Measurements from ENCODE around the gene ZBTB17. TPM values are rescaled to one million over a fixed set of nuclear protein-coding genes. Genes with fewer than 3 reads are reported as not detected.

Gene ZBTB17
- total and polyA plus RNA-seq, 2 of the 4 experiments (the other 2 are of a cell fraction): 26.3 to 58.2 TPM

- 77% methylated on average over 6 of the region's 7 CpGs; no CpG with 5 or more reads in 1 of the 2 experiments for WGBS, 2 experiments (ENCODE audit: extremely low coverage in 2 of 2, insufficient read length in 1 of 2)
- H3K4me3 ChIP-seq (ENCODE audit: insufficient read depth, low read depth, low read length): no peak overlapping the region
- H3K18ac ChIP-seq (ENCODE audit: low read depth, low read length): peak overlapping the region; percentile 20; the same call in 1 of the 2 replicates
- H4K5ac ChIP-seq (ENCODE audit: low read depth, low read length): peak overlapping the region; percentile 19; the same call in 1 of the 2 replicates
- peaks cover 28 to 64% of the 10 kb centered on the region in 2 experiments for H3K79me1 ChIP-seq (ENCODE audit: low read depth in 1 of 2, low read length in 2 of 2)
- no TSS peak for BruUV-seq (replicated peaks)
- no peak for DNase-seq
- H4K91ac ChIP-seq (ENCODE audit: insufficient read depth, low read depth, low read length): peak overlapping the region; percentile 73
- H3K4me1 ChIP-seq (ENCODE audit: control insufficient read depth, insufficient read depth, low read length): peaks cover 4% of the 10 kb centered on the region
- peaks cover 10% of the 10 kb centered on the region for H3K36me3 ChIP-seq (ENCODE audit: control insufficient read depth, insufficient read depth, low read length)
- intact Hi-C loops (cut with micrococcal nuclease): loop anchor here (5.0 kb wide), 1 partner anchor 65 kb away; no protein-coding TSS in a partner anchor
- no peak for ATAC-seq (ENCODE audit: low read depth)
- H4K8ac ChIP-seq (ENCODE audit: low read depth in 2 of 2, low read length in 2 of 2): peak overlapping the region in 1 of 2 experiments; percentile 49; a peak in 2 of 4 replicates
- H2AFZ ChIP-seq (replicated peaks; ENCODE audit: low read length, poor library complexity): no peak overlapping the region
- CTCF ChIA-PET: no interaction called here
- H3K9me1 ChIP-seq (ENCODE audit: insufficient read depth, low read length): peaks cover 3% of the 10 kb centered on the region; the same call in 1 of the 2 replicates
- dilution Hi-C loops (cut with HindIII; ENCODE audit: low sequenced_read_pairs, unreplicated experiment): no loop called here
- H2BK120ac ChIP-seq (ENCODE audit: low read depth, low read length): peak overlapping the region; percentile 48
- H3K23ac ChIP-seq (ENCODE audit: low read depth, low read length): peak overlapping the region; percentile 21
- H3K14ac ChIP-seq (replicated peaks; ENCODE audit: low read depth, low read length): peak overlapping the region; percentile 53; the same call in 1 of the 2 replicates
- H4K20me1 ChIP-seq (ENCODE audit: insufficient read depth, low read length): no peaks in the 10 kb centered on the region
- H2BK20ac ChIP-seq (ENCODE audit: low read depth, low read length): peak overlapping the region; percentile 56; the same call in 1 of the 2 replicates
- no peaks in the 10 kb centered on the region for H3K9me3 ChIP-seq (ENCODE audit: control insufficient read depth, insufficient read depth, low read length)
- peak overlapping the region; percentile 48 for H3K4ac ChIP-seq (ENCODE audit: low read depth, low read length)
- H2AK9ac ChIP-seq (replicated peaks; ENCODE audit: low read depth, low read length, poor library complexity): peak overlapping the region; percentile 77
- H3K27ac ChIP-seq (ENCODE audit: insufficient read depth, low read length): peak overlapping the region; percentile 63; the same call in 1 of the 2 replicates
- H3K4me2 ChIP-seq (ENCODE audit: low read depth, low read length): no peak overlapping the region
- POLR2A ChIA-PET (ENCODE audit: unreplicated experiment): no interaction called here
- no peak overlapping the region for H3K56ac ChIP-seq (ENCODE audit: extremely low read depth, insufficient read depth, low read length)
- H2AK5ac ChIP-seq (ENCODE audit: low read depth, low read length): peak overlapping the region; percentile 81
- peak overlapping the region; percentile 74 for H2BK5ac ChIP-seq (ENCODE audit: low read depth, low read length, poor library complexity, severe bottlenecking)
- no peak overlapping the region for H3K9ac ChIP-seq (ENCODE audit: low read depth, low read length)
- in situ Hi-C loops (cut with MboI; ENCODE audit: low sequenced_read_pairs): no loop called here
- no peaks in the 10 kb centered on the region for H3K27me3 ChIP-seq (ENCODE audit: control insufficient read depth, insufficient read depth, low read length)
- TF ChIP-seq SMC3 (IDR thresholded peaks at IDR 0.05; ENCODE audit: low read depth, low read length) (no peak), NFE2L2 (IDR thresholded peaks at IDR 0.05; ENCODE audit: low read depth, low read length) (0 out of 2 replicates have a peak, but pooled peaks have one; percentile 33), CTCF (conservative IDR thresholded peaks at IDR 0.05; ENCODE audit: low read depth, low read length) (no peak)
- peak overlapping the region; percentile 19; the same call in 2 of the 3 replicates for H2BK15ac ChIP-seq (ENCODE audit: low read depth, low read length)
These were observed 59.0 kb downstream of the ZBTB17 start for GRCh38 chr1:15916916-15917315.
